Right atrium auricular region (tissue), 2 donors: ENCODE measurements around the gene OLIG2. TPM values are rescaled to one million over a fixed set of nuclear protein-coding genes. Genes with fewer than 3 reads are reported as not detected.

Source experiments
- DNase-seq: peaks from one replicate; pipeline ENCODE4 v3.0.0-alpha.2; 2019; ENCODE audit warnings: low spot score
- H3K27ac ChIP-seq, 2 donors: fragments of 200-600 bp; sonication (generic); 1 replicate in 1 of 2; 2 replicates in 1 of 2; pipeline ENCODE4 v1.5.1; 2016 to 2019
- H3K27me3 ChIP-seq, 2 donors: fragments of 200-600 bp; sonication (generic); one replicate each; pipeline versions ENCODE4 v1.5.1 to v1.6.0; 2017 to 2019
- H3K36me3 ChIP-seq: fragments of 200-600 bp; sonication (generic); one replicate; pipeline ENCODE4 v1.5.1; 2016
- H3K4me1 ChIP-seq, 2 donors: fragments of 200-600 bp; sonication (generic); one replicate each; pipeline versions ENCODE4 v1.5.1 to v1.6.0; 2017 to 2019
- H3K4me3 ChIP-seq, 2 donors: fragments of 200-600 bp; sonication (generic); 1 replicate in 1 of 2; 2 replicates in 1 of 2; pipeline ENCODE4 v1.5.1; 2017 to 2019; ENCODE audit warnings: mild to moderate bottlenecking in 1 of 2, moderate library complexity in 1 of 2
- H3K9me3 ChIP-seq, 2 donors: fragments of 200-600 bp; sonication (generic); one replicate each; pipeline ENCODE4 v1.5.1; 2019
- CTCF ChIP-seq, 2 donors: fragments of 200-600 bp; sonication (generic); IDR thresholded peaks; one replicate each; pipeline ENCODE4 v1.5.1; 2019; ENCODE audit warnings: antibody characterized with exemption in 2 of 2
- total RNA-seq, 2 donors: library from RNA; depleted of rRNA; stranded (reverse); fragments of >200 nt; gene quantifications; one replicate each; pipeline ENCODE4 v1.1.0, GENCODE V29; 2016

Gene OLIG2
- total RNA-seq, result not detected

DNA sequence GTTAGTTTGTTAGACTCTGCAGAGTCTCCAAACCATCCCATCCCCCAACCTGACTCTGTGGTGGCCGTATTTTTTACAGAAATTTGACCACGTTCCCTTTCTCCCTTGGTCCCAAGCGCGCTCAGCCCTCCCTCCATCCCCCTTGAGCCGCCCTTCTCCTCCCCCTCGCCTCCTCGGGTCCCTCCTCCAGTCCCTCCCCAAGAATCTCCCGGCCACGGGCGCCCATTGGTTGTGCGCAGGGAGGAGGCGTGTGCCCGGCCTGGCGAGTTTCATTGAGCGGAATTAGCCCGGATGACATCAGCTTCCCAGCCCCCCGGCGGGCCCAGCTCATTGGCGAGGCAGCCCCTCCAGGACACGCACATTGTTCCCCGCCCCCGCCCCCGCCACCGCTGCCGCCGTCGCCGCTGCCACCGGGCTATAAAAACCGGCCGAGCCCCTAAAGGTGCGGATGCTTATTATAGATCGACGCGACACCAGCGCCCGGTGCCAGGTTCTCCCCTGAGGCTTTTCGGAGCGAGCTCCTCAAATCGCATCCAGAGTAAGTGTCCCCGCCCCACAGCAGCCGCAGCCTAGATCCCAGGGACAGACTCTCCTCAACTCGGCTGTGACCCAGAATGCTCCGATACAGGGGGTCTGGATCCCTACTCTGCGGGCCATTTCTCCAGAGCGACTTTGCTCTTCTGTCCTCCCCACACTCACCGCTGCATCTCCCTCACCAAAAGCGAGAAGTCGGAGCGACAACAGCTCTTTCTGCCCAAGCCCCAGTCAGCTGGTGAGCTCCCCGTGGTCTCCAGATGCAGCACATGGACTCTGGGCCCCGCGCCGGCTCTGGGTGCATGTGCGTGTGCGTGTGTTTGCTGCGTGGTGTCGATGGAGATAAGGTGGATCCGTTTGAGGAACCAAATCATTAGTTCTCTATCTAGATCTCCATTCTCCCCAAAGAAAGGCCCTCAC is at the start of gene OLIG2:
Gene OLIG2, plus strand, starts transcription at position 447 of the 954 bp plus-strand sequence. CDS start 928 bp downstream, outside the sequence.
- DNase-seq, result no peak
- Histone ChIP-seq H3K9me3 (no peaks in the 10 kb centered on the region), H3K4me3 (peak within 1 kb of the TSS in 1 of 2 donors; percentile 10), H3K36me3 (no peaks in the 10 kb centered on the region), H3K27ac (no peak within 1 kb of the TSS), H3K4me1 (peaks cover 0 to 62% of the 10 kb centered on the region in 2 donors), H3K27me3 (peaks cover 35 to 84% of the 10 kb centered on the region in 2 donors)
- TF ChIP-seq CTCF (IDR thresholded peaks at IDR 0.05), result no peak

- no peak for DNase-seq
- Histone ChIP-seq H3K27me3 (no peaks in the 10 kb centered on the region), H3K4me3 (no peak overlapping the region), H3K36me3 (no peaks in the 10 kb centered on the region), H3K4me1 (no peaks in the 10 kb centered on the region), H3K9me3 (no peaks in the 10 kb centered on the region), H3K27ac (no peak overlapping the region)
- no peak for TF ChIP-seq CTCF (IDR thresholded peaks at IDR 0.05)
Observed at GRCh38 chr21:32976791-32977190, 48.9 kb upstream of the OLIG2 start.

GRCh38 chr21:32977216-32977615 is 48.5 kb upstream of the OLIG2 start:
- no peak for TF ChIP-seq CTCF (IDR thresholded peaks at IDR 0.05)
- DNase-seq, result no peak

DNA sequence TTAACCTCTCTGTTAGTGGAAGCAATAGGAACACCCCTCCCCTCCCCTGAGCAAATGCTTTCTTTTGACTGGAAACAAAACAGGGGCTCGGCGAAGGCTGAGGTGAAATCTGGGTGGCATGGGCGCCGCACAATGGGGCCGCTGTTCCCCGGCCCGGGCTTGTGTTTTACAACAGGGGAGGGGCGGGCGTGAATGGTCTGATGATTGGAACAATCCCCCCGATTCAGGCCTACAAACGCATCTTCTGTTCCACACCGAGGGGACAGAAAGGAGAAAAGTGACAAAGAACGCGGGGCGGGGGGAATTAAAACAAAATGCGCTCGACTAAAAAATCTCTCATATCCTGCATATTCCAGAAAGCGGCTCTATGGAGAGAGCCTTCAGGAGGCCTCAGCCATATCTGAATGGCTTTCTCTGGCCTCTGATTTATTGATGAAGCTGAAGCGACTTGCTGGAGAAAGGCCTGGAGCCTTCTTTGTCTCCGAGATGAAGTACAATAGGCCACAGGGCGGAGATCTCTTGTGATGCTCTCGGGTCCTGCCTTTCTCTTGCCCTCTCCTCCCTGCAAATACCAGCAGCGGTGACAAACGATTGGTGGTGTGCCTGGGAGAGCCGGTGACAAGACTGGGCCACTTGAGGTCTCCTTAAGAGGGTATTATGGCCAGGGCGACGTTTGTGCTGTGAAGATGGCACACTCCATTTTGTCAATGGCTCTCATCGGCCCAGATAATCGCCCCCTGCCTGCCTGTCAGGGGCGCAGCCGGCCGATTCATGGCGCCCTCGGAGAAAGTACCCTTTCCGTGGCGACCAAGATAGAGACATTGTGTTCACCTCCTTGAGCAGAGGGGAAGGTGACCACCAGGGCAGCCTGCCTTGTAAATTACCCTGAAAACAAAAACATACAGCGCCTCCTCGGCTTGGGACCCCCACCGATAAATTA is 47.1 kb upstream of the OLIG2 start:
- H3K27ac ChIP-seq, result no peak overlapping the region
- DNase-seq, result no peak
- no peaks in the 10 kb centered on the region for H3K4me1 ChIP-seq
- no peak for TF ChIP-seq CTCF (IDR thresholded peaks at IDR 0.05)
- H3K27me3 ChIP-seq, result no peaks in the 10 kb centered on the region
- H3K9me3 ChIP-seq, result no peaks in the 10 kb centered on the region
- no peak overlapping the region for H3K4me3 ChIP-seq
- no peaks in the 10 kb centered on the region for H3K36me3 ChIP-seq

More at GRCh38 chr21:32977216-32977615, 48.5 kb upstream of the OLIG2 start:
- Histone ChIP-seq H3K27ac (no peak overlapping the region), H3K9me3 (no peaks in the 10 kb centered on the region), H3K36me3 (no peaks in the 10 kb centered on the region), H3K27me3 (no peaks in the 10 kb centered on the region), H3K4me1 (no peaks in the 10 kb centered on the region), H3K4me3 (no peak overlapping the region)

- DNase-seq, result no peak
- H3K36me3 ChIP-seq, result no peaks in the 10 kb centered on the region
- H3K27me3 ChIP-seq, result no peaks in the 10 kb centered on the region
- H3K4me3 ChIP-seq, result no peak overlapping the region
- H3K27ac ChIP-seq, result no peak overlapping the region
- no peaks in the 10 kb centered on the region for H3K9me3 ChIP-seq
- no peak for TF ChIP-seq CTCF (IDR thresholded peaks at IDR 0.05)
- H3K4me1 ChIP-seq, result no peaks in the 10 kb centered on the region
Observed at GRCh38 chr21:32979598-32980268, 46.0 kb upstream of the OLIG2 start.
